NCI-H1092 treated with DMSO at 0.1 percent for 48 hours (cell line): ENCODE data around the gene HBP1.
"Not testable (repeated sequence)": the region's sequence is repeated elsewhere in the genome, so short reads cannot be mapped to it uniquely, and the experiment has no call there.

Experiments
- DNase-seq: peaks from one replicate; lab custom pipeline; 2025; lab: John Stamatoyannopoulos, UW

Gene HBP1

DNA sequence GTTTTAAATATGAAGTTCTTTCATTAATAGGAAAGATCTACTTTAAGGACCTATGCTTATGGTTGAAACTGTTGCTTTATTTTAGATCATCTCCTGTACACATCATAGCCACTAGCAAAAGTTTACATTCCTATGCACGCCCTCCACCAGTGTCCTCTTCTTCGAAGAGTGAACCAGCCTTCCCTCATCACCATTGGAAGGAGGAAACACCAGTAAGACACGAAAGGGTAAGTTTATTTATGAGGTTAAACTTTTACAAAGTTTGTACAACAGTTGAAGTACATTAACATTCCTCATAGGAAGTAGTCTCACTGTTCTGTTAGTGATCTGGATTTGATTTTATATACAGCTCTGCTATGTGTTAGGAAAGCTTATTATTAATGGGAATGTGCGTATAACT lies 16.9 kb downstream of the HBP1 start:
- DNase-seq, result no peak

DNA sequence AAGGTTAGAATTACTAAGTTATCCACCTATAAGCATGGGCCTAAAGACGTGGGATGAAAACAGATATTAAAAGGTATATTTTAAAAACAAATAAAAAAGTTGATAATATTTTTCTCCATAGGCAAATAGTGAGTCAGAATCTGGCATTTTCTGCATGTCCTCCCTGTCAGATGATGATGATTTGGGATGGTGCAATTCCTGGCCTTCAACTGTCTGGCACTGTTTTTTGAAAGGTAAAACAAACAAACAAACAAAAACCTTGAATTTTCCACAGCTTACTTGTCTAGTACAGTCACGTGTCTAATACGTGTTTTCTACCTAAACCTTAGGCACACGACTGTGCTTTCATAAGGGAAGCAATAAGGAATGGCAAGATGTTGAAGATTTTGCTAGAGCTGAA lies 17.4 kb downstream of the HBP1 start:
- no peak for DNase-seq

DNA sequence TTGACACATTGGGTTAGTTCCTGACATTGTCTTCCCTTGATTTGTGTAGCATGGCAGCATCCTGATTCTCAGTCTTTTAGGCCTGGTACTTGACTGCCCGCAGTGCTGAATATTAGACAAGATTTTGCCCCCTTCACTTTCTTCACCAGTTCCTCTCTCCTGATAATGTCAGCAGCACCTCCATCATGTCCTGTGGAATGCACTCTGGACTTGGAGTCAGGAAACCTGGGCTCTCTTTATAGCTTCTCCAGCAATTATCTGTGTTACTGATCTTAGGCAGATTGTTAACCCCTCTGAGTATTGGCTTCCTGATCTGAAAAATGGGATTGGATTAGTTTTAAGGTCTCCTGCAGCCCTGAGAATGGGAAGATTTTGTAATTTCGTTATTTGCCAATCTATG lies 19.0 kb downstream of the HBP1 start:
- DNase-seq, result no peak

DNA sequence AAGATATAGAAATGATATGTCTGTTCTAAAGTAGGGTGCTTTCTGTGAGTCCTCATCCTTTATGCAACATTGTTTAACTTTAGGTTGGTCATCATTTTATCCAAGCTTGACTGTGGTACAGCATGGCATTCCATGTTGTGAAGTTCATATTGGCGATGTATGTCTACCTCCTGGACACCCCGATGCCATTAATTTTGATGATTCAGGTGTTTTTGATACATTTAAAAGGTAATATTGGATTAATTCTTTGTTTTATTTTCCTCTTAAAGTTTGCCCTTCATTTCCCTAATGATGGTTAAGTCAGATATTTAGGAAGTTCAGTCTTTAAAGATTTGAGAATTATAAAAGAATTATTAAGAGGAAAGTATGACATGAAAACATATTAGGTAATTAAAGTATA lies 21.3 kb downstream of the HBP1 start:
- no peak for DNase-seq

DNA sequence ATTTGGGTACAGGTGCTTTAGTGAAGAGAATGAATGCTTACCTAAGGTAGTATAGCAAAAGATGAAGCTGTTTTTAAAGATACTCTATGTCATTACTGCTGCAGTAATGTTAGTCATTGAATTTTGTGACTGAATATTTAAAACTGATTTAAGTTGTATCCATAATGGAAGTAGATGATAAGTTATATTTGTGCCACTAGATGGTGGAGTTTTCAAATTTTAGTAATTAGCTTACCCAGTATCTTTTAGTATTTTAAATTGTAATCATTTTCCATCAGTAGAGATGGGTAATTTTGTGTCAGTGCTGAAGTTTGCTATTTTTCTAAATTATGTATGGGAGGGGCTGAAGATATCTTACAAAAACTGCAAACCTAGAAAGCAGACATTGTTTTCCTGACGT lies 25.2 kb downstream of the HBP1 start:
- no peak for DNase-seq

DNA sequence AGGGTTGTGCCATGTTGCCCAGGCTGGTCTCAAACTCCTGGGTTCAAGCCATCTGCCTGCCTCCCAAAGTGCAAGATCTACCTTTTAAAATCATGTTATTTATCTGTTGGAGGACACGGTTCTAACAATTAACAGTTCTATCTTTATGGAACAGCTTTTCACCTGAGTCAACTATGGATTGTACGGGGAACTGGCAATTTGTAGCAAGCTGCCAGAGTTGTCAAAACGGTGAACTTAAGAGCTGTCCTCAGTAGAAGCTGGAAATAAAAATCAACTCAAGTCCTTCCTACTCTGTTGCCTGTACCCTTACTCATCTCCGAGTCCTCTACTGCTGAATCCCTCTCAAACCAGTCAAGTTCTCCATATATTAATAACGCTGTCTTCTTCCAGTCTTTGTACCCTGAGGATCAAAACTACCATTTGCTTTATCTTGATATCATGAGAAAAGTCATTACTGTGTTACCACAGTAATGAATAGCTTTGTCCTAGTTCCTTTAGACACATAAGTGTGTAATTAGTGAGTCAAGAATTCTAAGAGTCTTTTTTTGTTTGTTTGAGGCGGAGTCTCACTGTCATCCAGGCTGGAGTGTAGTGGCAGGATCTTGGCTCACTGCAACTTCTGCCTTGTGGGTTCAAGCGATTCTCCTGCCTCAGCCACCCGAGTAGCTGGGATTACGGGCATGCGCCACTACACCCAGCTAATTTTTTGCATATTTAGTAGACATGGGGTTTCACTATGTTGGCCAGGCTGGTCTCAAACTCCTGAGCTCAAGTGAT lies 28.2 kb downstream of the HBP1 start:
- no peak for DNase-seq

DNA sequence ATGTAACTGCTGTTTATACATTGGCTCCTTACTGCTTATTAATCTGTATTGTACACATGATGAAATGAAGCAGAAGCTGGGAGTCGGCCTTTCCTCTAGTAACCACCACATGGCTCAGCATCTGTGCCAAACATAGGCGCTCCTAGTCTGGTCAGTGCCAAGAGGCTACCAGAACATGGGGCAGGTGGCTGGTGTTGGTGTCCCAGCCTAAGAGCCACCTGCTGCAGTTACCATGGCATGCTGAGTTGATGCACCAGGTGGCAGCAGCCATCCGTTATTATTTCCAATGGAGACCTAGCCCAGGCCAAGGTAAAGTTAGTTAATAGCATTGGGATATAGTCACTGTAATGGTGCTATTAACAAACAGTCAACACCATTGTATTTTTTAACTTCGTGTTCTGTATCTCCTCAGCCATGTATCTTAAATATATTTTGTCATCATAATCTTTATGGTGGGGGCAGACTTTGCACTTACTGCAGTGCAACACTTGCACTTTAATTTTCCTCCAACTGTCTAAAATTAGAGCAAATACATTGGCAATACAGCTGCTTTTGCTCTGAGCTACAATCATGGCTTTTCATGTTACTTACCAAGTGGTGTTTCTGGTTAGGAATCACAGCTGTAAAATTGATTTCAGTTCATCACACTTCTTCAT lies 33.1 kb downstream of the HBP1 start:
- DNase-seq, result peak; percentile 65

DNA sequence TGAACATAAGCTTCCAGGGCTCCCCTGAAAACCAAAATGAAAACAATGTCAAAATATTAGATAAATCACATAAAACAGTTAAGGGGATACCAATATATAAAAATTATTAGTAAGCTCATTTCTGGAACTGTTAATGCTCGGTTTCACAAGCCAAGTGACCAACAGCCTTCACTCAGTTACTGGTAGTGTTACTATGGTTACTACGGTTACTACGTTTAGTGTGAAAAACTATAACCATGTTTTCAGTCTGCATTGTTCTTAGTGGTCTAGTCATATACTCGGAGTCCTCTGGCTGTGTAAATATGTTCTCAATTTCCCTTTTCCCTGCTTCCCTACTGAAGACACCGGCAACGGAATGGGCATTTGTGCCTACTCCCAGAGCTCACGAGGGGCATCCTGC lies 34.8 kb downstream of the HBP1 start:
- no peak for DNase-seq

DNA sequence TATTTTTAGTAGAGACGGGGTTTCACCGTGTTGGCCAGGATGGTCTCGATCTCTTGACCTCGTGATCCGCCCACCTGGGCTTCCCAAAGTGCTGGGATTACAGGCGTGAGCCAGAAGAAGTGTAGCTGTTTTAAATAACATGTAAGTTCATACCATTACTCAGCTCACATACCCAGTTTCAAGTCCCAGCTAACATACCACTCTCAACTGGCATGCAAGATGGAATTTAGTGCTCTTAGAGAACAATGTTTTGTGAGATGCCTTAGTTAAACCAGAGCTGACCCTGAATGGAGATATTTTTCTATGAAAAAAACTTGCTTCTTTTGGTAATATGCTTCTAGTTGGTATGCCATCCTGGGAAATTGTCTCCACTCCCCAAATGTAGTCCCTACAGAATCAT lies 37.3 kb downstream of the HBP1 start:
- no peak for DNase-seq

DNA sequence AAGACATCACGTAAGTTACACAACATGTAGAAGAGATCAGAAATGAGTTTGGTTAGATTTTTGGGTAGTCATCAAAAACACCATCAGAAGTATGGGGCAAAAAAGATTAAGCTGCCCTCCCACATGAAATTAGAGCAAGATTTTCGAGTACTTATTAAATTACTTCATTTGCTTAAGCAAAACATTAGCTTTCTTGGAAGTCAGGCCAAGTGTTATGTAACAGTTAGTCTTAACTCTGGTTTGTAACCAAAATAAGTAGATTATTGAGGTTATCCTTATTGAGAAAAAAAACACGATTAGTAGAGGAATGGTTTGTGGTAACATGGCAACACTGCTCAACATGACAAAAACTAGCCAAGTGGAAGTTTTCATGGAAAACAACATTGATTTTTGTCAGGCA lies 37.9 kb downstream of the HBP1 start:
- DNase-seq, result no peak

DNA sequence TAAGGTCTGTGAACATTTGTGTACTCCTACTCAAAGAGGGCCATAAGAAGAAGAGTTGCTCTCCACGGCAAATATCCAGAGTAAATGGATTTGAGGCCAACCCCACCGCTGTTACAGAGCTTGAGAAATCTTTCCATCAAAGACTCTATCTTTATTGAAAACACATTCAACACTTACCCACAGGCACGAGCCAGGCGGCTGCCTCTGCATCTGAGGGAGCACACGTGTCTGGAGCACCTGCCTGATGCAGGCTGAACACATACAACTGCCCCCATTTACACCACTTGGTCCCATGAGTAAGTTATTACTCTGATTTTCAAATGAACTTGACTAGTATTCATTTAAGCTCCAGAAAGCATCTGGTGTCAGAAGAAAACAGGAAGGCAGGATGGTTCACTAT lies 38.7 kb downstream of the HBP1 start:
- no peak for DNase-seq

DNA sequence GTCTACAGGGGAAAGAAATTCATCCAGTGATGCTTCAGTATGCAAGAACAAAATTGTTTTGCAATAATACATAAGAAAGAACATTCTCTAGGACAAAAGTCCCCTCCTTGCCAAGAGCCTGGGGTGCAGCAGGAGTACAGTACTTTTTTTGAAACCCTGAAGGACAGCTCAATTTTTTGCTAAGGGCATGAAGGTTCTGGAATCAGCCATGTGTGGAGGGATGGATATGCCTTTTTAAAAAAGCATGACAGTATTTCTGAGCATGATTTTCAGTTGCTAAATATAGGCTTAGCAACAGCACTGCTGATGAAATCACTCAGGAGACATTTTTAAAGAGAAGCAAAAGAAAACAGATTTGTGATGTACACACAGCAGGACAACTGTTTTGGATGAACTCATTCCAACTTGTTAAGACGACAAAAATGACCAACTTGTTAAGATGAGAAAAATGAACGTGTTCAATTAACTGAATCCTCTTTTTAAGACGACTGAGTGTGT lies 39.3 kb downstream of the HBP1 start:
- DNase-seq, result no peak

DNA sequence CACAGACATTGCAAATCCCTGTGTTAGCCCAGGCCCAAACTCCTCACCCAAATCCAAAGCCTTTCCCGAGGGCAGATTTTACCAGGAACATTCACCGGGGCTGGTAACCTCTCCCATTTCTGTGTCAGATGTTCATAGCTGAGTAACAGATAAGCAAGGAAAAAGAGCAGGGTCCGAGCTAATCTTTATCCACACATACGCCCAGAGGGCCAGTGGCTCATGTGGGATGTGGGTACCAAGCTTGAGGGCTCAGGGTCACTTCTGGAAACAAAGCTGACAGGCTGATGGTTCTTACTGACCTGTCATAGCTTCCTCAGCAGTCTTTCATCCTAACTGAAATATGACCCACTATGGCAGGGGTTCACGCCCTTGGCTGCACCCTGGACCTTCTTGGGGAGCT lies 39.8 kb downstream of the HBP1 start:
- DNase-seq, result no peak

DNA sequence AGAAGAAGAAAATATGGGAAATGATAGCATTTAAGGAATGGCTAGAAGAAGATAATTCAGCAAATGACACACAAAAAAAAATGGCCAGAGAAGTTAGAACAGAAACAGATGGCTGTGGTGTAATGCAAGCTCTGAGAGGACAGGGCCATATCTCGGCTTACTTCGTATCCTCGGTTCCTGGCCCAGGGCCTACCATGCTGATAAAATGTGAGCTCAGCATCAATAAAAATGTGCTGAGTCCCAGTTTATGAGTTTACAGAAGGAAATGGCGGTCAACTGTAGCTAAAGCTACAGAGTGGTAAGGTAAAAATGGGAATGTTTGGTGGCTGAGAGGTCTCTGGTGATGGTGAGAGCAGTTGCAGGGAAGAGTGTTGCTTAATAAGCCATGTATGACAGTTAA lies 40.8 kb downstream of the HBP1 start:
- DNase-seq, result no peak

DNA sequence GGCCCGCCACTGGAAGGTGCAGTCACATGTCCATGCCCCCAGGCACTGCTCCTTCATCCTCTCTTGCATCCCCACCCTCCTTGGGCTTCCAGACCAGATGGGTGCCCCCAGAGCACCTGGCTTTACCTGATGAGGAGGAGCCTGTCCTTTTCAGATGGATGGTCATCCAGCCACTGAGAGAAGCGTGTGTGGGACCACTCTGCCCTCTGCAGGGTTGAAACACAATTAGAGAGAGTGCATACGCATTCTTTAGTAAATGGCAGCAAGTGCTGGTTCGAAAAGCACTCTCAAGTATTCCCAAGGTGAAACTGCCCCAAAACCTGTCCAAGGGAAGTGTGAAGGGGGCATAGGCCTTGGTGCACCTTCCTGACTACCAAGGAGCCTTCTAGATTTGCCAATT lies 41.6 kb downstream of the HBP1 start:
- no peak for DNase-seq

DNA sequence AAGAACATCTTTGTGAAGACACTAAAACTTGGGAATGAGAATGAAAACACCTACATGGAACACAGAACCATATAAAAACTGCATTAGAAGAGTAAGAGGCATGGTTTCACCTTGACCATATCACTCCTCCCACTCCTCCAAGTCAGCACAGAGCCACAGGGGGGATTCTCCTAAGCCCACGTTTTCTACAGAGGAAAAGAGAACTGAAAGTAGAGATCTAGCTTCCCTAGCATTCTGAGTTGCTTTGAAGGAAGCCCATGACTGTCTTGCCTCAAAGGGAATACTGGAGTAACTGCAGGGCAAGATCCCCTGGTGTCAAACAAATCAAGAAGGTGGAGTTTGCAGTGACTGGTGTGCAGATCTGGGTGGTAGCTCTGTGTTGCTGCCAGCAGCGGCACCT lies 43.9 kb downstream of the HBP1 start:
- no peak for DNase-seq

DNA sequence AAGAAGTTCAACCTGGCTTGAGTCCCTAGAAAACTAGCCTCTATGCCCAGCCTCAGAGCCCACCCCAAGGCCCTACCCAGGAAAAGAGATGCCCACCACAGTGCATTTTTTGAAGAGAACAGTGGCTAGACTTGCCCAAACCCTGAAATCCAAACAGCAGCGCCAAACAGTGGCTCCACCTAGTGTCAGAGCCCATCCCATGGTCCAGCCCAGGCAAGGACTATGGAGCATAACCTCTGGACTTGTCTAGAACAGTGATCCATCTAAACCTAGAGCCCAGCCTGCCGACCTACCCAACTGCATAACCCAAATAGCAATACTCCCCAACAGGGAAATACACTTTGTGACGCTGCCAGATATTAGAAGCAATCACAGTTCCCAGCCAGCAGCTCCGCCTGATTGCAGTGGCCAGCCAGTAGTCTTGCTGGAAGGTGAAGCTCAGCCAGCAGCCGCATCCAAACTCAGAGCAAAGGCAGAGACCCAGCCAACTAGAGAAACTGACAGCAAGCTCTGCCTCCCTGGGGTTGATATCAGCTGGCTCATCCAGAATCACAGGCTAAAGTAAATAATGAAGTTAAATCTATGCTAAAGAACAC lies 44.5 kb downstream of the HBP1 start:
- no peak for DNase-seq

DNA sequence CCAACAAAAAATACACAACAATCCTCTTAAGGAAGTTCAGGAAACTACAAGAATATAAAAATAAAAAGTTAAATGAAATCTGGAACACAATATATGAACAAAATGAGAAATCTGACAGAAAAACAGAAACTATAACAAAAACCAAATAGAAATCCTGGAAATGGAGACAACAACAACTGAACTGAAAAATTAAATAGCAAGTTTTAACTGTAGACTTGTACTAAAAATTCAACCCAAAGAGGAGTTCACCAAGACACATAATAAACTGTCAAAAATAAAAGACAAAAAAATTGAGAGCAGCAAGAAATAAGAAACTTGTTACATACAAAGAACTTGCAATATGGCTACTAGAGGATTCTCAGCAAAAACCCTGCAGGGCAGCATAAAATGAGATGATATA lies 45.1 kb downstream of the HBP1 start:
- no peak for DNase-seq

DNA sequence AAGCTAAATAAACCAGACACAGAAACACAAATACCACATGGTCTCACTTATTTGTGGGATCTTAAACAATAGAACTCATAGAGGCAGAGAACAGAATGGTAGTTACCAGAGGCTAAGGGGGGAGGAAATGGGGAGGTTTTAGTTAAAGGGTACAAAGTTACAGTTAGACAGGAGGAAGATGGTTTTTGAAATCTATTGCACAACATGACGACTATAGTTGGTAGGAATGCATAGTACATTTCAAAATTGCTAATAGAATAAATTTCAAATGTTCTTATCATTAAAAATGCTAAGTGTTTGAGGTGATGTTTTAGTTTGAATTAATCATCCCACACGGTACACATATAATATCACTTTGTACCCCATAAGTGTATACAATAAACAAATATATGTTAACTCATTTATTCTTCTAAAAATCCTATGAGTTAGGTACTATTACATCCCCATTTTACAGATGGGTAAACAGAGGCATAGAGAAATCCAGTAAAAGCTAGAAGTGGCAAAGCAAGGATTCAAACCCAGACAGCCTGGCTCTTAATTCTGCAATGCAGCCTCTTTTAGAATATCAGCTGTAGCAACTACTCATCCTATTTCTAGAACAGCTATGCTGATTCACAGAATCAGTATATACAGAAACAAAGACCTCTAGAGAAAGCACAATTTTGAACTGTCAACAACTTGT lies 50.9 kb downstream of the HBP1 start:
- DNase-seq, result no peak

DNA sequence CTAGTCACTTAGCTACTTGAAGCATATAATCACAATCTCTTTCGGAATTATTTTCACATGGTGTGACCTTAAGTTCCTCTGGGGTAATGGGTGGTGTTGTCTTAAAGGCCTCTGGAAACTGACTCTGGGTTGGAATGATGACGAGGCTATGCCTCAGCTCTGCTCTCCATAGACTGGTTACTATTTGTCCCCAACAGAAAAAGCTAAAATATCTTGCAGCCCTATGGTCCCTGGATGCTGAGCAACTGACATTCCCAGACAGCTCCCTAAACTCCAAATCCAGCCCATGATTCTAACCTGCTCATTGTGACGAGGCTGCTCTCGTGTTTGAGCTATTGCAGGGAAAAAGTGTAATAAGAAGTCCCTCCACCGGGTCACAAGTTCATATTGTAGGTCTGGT lies 51.6 kb downstream of the HBP1 start:
- DNase-seq, result no peak

DNA sequence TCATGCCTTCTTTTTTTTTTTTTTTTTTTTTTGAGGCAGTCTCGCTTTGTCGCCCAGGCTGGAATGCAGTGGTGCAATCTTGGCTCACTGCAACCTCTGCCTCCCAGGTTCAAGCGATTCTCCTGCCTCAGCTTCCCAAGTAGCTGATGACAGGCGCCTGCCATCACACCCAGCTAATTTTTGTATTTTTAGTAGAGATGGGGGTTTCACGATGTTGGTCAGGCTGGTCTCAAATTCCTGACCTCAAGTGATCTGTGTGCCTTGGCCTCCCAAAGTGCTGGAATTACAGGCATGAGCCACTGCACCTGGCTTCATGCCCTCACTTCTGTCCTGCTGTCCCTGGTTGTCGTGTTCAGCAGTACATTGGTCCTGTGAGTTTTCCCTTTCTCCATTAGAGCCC lies 52.0 kb downstream of the HBP1 start:
- DNase-seq, result not testable (repeated sequence)

DNA sequence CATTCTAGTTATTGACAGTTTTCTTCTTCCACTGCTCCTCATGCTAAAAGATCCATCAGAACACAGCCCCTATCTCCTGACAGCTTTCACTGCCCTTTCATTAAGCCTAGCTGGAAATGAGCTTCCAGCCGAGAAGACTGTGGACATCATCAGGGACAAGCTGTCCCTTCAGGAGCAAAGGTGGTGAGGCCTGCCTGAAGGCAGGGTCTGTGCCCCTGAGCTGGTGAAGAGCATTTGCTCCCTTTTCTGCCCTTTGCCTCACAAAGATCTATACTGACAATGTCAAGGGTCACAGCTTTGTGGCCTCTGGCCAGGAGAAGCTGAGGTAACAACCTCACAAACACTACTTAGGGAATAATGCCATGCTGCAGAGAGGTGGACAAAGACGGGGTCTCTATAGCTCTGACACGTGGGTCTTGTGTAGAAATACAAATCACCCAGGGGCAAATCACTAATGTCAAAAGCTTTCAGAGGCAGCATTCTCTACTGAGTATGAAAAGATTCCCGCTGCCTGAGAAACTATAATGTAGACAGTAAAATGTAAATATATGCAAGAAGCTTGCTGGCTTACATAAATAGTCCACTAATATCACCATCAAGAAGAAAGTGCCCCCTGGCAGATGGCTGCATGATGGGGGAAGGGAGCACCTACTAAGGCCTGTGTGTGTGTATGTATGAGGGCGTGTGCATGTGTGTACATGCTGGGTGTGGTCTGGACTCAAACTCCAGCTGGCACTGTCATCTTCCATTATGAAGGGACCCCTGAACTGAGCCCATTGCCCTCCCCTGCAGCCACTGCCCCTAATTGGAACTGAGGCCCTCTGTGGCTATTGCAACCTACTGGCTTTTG lies 55.8 kb downstream of the HBP1 start:
- DNase-seq, result no peak
